ENCODE measurements around the gene SLC12A2. TPM values are rescaled to one million over a fixed set of nuclear protein-coding genes. Genes with fewer than 3 reads are reported as not detected.

Gene SLC12A2
- polyA plus RNA-seq, 1 donor (not counting 4 experiments of a cell fraction or from before 2014, with no cell fraction given), result 15.5 TPM

DNA sequence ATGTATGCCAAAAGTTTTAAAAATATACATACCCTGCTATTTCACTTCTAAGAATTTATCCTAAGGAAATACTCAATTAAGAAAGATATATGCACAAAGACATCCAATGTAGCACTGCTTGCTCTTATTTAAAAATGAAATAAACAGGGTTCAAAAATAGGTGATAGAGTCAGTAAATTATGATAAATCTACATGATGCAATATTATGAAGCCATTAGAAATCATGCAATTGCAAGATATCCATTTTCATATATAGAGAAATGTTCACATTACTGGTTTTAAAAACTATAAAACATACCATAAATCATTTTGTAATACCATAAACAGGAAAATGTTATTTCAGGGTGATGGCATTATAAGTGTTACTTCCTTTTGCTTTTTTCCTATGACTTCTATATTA lies 8.6 kb upstream of the SLC12A2 start:
- Histone ChIP-seq H3K27ac (ENCODE audit: control insufficient read depth, insufficient read depth, low read length) (no peak overlapping the region), H4K20me1 (ENCODE audit: control insufficient read depth, extremely low read depth, insufficient read depth, low read length) (no peaks in the 10 kb centered on the region), H3K4me2 (ENCODE audit: control insufficient read depth, extremely low read depth, insufficient read depth, low read depth, low read length) (no peak overlapping the region), H3K9me3 (ENCODE audit: control insufficient read depth, low read depth, low read length) (no peaks in the 10 kb centered on the region), H3K79me2 (ENCODE audit: control insufficient read depth, insufficient read depth, low read length) (peaks cover 11% of the 10 kb centered on the region), H3K36me3 (ENCODE audit: control insufficient read depth in 2 of 2, extremely low read depth in 1 of 2, insufficient read depth in 2 of 2, low read length in 2 of 2) (peaks cover 0 to 1% of the 10 kb centered on the region in 2 experiments), H3K4me1 (ENCODE audit: control insufficient read depth, extremely low read depth, insufficient read depth, low read length) (peaks cover 7% of the 10 kb centered on the region), H2AFZ (ENCODE audit: control insufficient read depth, low read length) (no peak overlapping the region), H3K27me3 (ENCODE audit: control insufficient read depth, extremely low read depth, insufficient read depth, low read length) (no peaks in the 10 kb centered on the region), H3K4me3 (ENCODE audit: control insufficient read depth in 2 of 3, extremely low read depth in 1 of 3, insufficient read depth in 2 of 3, low read depth in 1 of 3, low read length in 3 of 3) (no peak overlapping the region), H3K9ac (ENCODE audit: control insufficient read depth, extremely low read depth, insufficient read depth, low read length) (no peak overlapping the region), H3K9me1 (ENCODE audit: control insufficient read depth, extremely low read depth, insufficient read depth, low read length) (no peaks in the 10 kb centered on the region)
- TF ChIP-seq, protein P1, sequence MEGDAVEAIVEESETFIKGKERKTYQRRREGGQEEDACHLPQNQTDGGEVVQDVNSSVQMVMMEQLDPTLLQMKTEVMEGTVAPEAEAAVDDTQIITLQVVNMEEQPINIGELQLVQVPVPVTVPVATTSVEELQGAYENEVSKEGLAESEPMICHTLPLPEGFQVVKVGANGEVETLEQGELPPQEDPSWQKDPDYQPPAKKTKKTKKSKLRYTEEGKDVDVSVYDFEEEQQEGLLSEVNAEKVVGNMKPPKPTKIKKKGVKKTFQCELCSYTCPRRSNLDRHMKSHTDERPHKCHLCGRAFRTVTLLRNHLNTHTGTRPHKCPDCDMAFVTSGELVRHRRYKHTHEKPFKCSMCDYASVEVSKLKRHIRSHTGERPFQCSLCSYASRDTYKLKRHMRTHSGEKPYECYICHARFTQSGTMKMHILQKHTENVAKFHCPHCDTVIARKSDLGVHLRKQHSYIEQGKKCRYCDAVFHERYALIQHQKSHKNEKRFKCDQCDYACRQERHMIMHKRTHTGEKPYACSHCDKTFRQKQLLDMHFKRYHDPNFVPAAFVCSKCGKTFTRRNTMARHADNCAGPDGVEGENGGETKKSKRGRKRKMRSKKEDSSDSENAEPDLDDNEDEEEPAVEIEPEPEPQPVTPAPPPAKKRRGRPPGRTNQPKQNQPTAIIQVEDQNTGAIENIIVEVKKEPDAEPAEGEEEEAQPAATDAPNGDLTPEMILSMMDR (optimal IDR thresholded peaks at IDR 0.05 in 1 of 3, IDR thresholded peaks at IDR 0.05 in 1 of 3, conservative IDR thresholded peaks at IDR 0.05 in 1 of 3; ENCODE audit: extremely low read depth in 1 of 3, insufficient read depth in 2 of 3, low read length in 3 of 3), result no peak
- TF ChIP-seq EZH2 (IDR thresholded peaks at IDR 0.05; ENCODE audit: low read length), result no peak
- DNase-seq (ENCODE audit: low read depth, low spot score), result no peak
- dilution Hi-C loops (cut with MboI; ENCODE audit: extremely low pct_ligation_motif_present, low sequenced_read_pairs), result no loop called here
- no peak for FAIRE-seq

GRCh38 chr5:128077526-128077925 lies 6.0 kb upstream of the SLC12A2 start:
- no peak for FAIRE-seq
- dilution Hi-C loops (cut with MboI; ENCODE audit: extremely low pct_ligation_motif_present, low sequenced_read_pairs), result no loop called here
- Histone ChIP-seq H3K27me3 (ENCODE audit: control insufficient read depth, extremely low read depth, insufficient read depth, low read length) (no peaks in the 10 kb centered on the region), H4K20me1 (ENCODE audit: control insufficient read depth, extremely low read depth, insufficient read depth, low read length) (no peaks in the 10 kb centered on the region), H3K27ac (ENCODE audit: control insufficient read depth, insufficient read depth, low read length) (no peak overlapping the region), H3K9ac (ENCODE audit: control insufficient read depth, extremely low read depth, insufficient read depth, low read length) (no peak overlapping the region), H3K4me2 (ENCODE audit: control insufficient read depth, extremely low read depth, insufficient read depth, low read depth, low read length) (no peak overlapping the region), H3K36me3 (ENCODE audit: control insufficient read depth in 2 of 2, extremely low read depth in 1 of 2, insufficient read depth in 2 of 2, low read length in 2 of 2) (peaks cover 0 to 1% of the 10 kb centered on the region in 2 experiments), H3K4me1 (ENCODE audit: control insufficient read depth, extremely low read depth, insufficient read depth, low read length) (peaks cover 19% of the 10 kb centered on the region), H3K9me1 (ENCODE audit: control insufficient read depth, extremely low read depth, insufficient read depth, low read length) (no peaks in the 10 kb centered on the region), H3K9me3 (ENCODE audit: control insufficient read depth, low read depth, low read length) (no peaks in the 10 kb centered on the region), H2AFZ (ENCODE audit: control insufficient read depth, low read length) (no peak overlapping the region), H3K4me3 (ENCODE audit: control insufficient read depth in 2 of 3, extremely low read depth in 1 of 3, insufficient read depth in 2 of 3, low read depth in 1 of 3, low read length in 3 of 3) (no peak overlapping the region), H3K79me2 (ENCODE audit: control insufficient read depth, insufficient read depth, low read length) (peaks cover 23% of the 10 kb centered on the region)
- no peak for DNase-seq (ENCODE audit: low read depth, low spot score)
- TF ChIP-seq, protein P1 (optimal IDR thresholded peaks at IDR 0.05 in 1 of 3, IDR thresholded peaks at IDR 0.05 in 1 of 3, conservative IDR thresholded peaks at IDR 0.05 in 1 of 3; ENCODE audit: extremely low read depth in 1 of 3, insufficient read depth in 2 of 3, low read length in 3 of 3), result no peak
- no peak for TF ChIP-seq EZH2 (IDR thresholded peaks at IDR 0.05; ENCODE audit: low read length)

All from keratinocyte (primary cell).